Right atrium auricular region (tissue), 2 donors: ENCODE data around the gene AGAP1. TPM values are rescaled to one million over a fixed set of nuclear protein-coding genes. Genes with fewer than 3 reads are reported as not detected.

Experiments
- DNase-seq: peaks from one replicate; pipeline ENCODE4 v3.0.0-alpha.2; 2019; ENCODE audit warnings: low spot score
- H3K27ac ChIP-seq, 2 donors: fragments of 200-600 bp; sonication (generic); 1 replicate in 1 of 2; 2 replicates in 1 of 2; pipeline ENCODE4 v1.5.1; 2016 to 2019
- H3K27me3 ChIP-seq, 2 donors: fragments of 200-600 bp; sonication (generic); one replicate each; pipeline versions ENCODE4 v1.5.1 to v1.6.0; 2017 to 2019
- H3K36me3 ChIP-seq: fragments of 200-600 bp; sonication (generic); one replicate; pipeline ENCODE4 v1.5.1; 2016
- H3K4me1 ChIP-seq, 2 donors: fragments of 200-600 bp; sonication (generic); one replicate each; pipeline versions ENCODE4 v1.5.1 to v1.6.0; 2017 to 2019
- H3K4me3 ChIP-seq, 2 donors: fragments of 200-600 bp; sonication (generic); 1 replicate in 1 of 2; 2 replicates in 1 of 2; pipeline ENCODE4 v1.5.1; 2017 to 2019; ENCODE audit warnings: mild to moderate bottlenecking in 1 of 2, moderate library complexity in 1 of 2
- H3K9me3 ChIP-seq, 2 donors: fragments of 200-600 bp; sonication (generic); one replicate each; pipeline ENCODE4 v1.5.1; 2019
- total RNA-seq, 2 donors: library from RNA; depleted of rRNA; stranded (reverse); fragments of >200 nt; gene quantifications; one replicate each; pipeline ENCODE4 v1.1.0, GENCODE V29; 2016
- TF ChIP-seq, protein P1 (sequence below), 2 donors: fragments of 200-600 bp; sonication (generic); IDR thresholded peaks; one replicate each; pipeline ENCODE4 v1.5.1; 2019; ENCODE audit warnings: antibody characterized with exemption in 2 of 2

AGAP1 gene
- total RNA-seq = 10 to 100 TPM; 11.6 to 17.2 TPM

GRCh38 chr2:235493775-235494715, at the start of gene AGAP1:
Gene AGAP1, plus strand, starts transcription at chr2:235494043.
- Histone ChIP-seq H3K36me3 (no peaks in the 10 kb centered on the region), H3K27ac (peak within 1 kb of the TSS; percentile 72 to 75), H3K27me3 (no peaks in the 10 kb centered on the region), H3K4me3 (peak within 1 kb of the TSS; percentile 57 to 66), H3K4me1 (peaks cover 0 to 36% of the 10 kb centered on the region in 2 donors), H3K9me3 (peaks cover 5 to 10% of the 10 kb centered on the region in 2 donors)
- TF ChIP-seq, protein P1, sequence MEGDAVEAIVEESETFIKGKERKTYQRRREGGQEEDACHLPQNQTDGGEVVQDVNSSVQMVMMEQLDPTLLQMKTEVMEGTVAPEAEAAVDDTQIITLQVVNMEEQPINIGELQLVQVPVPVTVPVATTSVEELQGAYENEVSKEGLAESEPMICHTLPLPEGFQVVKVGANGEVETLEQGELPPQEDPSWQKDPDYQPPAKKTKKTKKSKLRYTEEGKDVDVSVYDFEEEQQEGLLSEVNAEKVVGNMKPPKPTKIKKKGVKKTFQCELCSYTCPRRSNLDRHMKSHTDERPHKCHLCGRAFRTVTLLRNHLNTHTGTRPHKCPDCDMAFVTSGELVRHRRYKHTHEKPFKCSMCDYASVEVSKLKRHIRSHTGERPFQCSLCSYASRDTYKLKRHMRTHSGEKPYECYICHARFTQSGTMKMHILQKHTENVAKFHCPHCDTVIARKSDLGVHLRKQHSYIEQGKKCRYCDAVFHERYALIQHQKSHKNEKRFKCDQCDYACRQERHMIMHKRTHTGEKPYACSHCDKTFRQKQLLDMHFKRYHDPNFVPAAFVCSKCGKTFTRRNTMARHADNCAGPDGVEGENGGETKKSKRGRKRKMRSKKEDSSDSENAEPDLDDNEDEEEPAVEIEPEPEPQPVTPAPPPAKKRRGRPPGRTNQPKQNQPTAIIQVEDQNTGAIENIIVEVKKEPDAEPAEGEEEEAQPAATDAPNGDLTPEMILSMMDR (IDR thresholded peaks at IDR 0.05) = no peak
- DNase-seq = peak; percentile 88

- no peaks in the 10 kb centered on the region for H3K4me1 ChIP-seq
- H3K27me3 ChIP-seq = no peaks in the 10 kb centered on the region
- no peak overlapping the region for H3K27ac ChIP-seq
- no peaks in the 10 kb centered on the region for H3K9me3 ChIP-seq
- TF ChIP-seq, protein P1 (IDR thresholded peaks at IDR 0.05) = no peak
- H3K36me3 ChIP-seq = no peaks in the 10 kb centered on the region
- no peak for DNase-seq
- H3K4me3 ChIP-seq = no peak overlapping the region
Observed at GRCh38 chr2:235444101-235444597, 49.7 kb upstream of the AGAP1 start.

- TF ChIP-seq, protein P1 (IDR thresholded peaks at IDR 0.05) = no peak
- no peaks in the 10 kb centered on the region for H3K4me1 ChIP-seq
- H3K9me3 ChIP-seq = no peaks in the 10 kb centered on the region
- no peak overlapping the region for H3K4me3 ChIP-seq
- H3K36me3 ChIP-seq = no peaks in the 10 kb centered on the region
- H3K27ac ChIP-seq = no peak overlapping the region
- no peak for DNase-seq
- no peaks in the 10 kb centered on the region for H3K27me3 ChIP-seq
Observed at GRCh38 chr2:235445116-235445515, 48.7 kb upstream of the AGAP1 start.

- no peaks in the 10 kb centered on the region for H3K27me3 ChIP-seq
- H3K9me3 ChIP-seq = no peaks in the 10 kb centered on the region
- no peak overlapping the region for H3K4me3 ChIP-seq
- H3K27ac ChIP-seq = no peak overlapping the region
- no peaks in the 10 kb centered on the region for H3K36me3 ChIP-seq
- no peak for DNase-seq
- H3K4me1 ChIP-seq = no peaks in the 10 kb centered on the region
- TF ChIP-seq, protein P1 (IDR thresholded peaks at IDR 0.05) = no peak
Observed at GRCh38 chr2:235446082-235446481, 47.8 kb upstream of the AGAP1 start.

GRCh38 chr2:235447210-235447609, 46.6 kb upstream of the AGAP1 start:
- Histone ChIP-seq H3K36me3 (no peaks in the 10 kb centered on the region), H3K27me3 (no peaks in the 10 kb centered on the region), H3K4me1 (no peaks in the 10 kb centered on the region), H3K9me3 (no peaks in the 10 kb centered on the region), H3K4me3 (no peak overlapping the region), H3K27ac (no peak overlapping the region)
- TF ChIP-seq, protein P1 (IDR thresholded peaks at IDR 0.05) = no peak
- no peak for DNase-seq
